HepG2 (cell line): ENCODE results near the gene PLCG2. TPM values are rescaled to one million over a fixed set of nuclear protein-coding genes. Genes with fewer than 3 reads are reported as not detected.

Experiments used
- ATF1 ChIP-seq: IDR thresholded peaks from 2 replicates; pipeline ENCODE4 v1.6.1; 2016; ENCODE audit warnings: mild to moderate bottlenecking, control low read depth
- CCAR2 ChIP-seq: fragments of 200-400 bp; formaldehyde crosslinking; optimal IDR thresholded peaks from 2 replicates; pipeline ENCODE3; 2018; ENCODE audit warnings: low read depth, mild to moderate bottlenecking, low read length, moderate library complexity
- FIP1L1 ChIP-seq: fragments of 200-400 bp; formaldehyde crosslinking; IDR thresholded peaks from 2 replicates; pipeline ENCODE4 v1.6.1; 2018; ENCODE audit warnings: low read depth, mild to moderate bottlenecking, low read length, moderate library complexity, borderline replicate concordance; ENCODE audit not compliant: insufficient read depth
- KLF13 ChIP-seq: sonication (generic); formaldehyde crosslinking; IDR thresholded peaks from 2 replicates; pipeline ENCODE4 v1.4.0; 2020; ENCODE audit warnings: mild to moderate bottlenecking, missing genetic modification reagents
- PITX1 ChIP-seq: sonication (generic); formaldehyde crosslinking; IDR thresholded peaks from 2 replicates; pipeline ENCODE4 v1.5.1; 2020; ENCODE audit warnings: mild to moderate bottlenecking, missing genetic modification reagents
- SKIL ChIP-seq: sonication (generic); formaldehyde crosslinking; IDR thresholded peaks from 2 replicates; pipeline ENCODE4 v1.8.0; 2022; ENCODE audit warnings: missing genetic modification reagents, mild to moderate bottlenecking, moderate library complexity, borderline replicate concordance
- SP1 ChIP-seq, 2 experiments: fragments of 450-650 bp in 1 of 2; sonication (generic) in 1 of 2; formaldehyde crosslinking in 1 of 2; IDR thresholded peaks; 2 replicates each; pipeline versions ENCODE4 v1.4.0 to v1.6.1; 2016 to 2020; ENCODE audit warnings: missing genetic modification reagents in 1 of 2
- TSC22D2 ChIP-seq: sonication (generic); formaldehyde crosslinking; IDR thresholded peaks from 2 replicates; pipeline ENCODE4 v1.5.1; 2020; ENCODE audit warnings: missing genetic modification reagents, mild to moderate bottlenecking, borderline replicate concordance
- ZBTB40 ChIP-seq, 2 experiments: fragments of 450-650 bp in 1 of 2; sonication (generic) in 1 of 2; formaldehyde crosslinking in 1 of 2; IDR thresholded peaks; 2 replicates each; pipeline versions ENCODE4 v1.6.1 to v1.8.0; 2016 to 2022; ENCODE audit warnings: antibody characterized with exemption in 1 of 2, mild to moderate bottlenecking in 1 of 2, missing genetic modification reagents in 1 of 2
- ZNF225 ChIP-seq: sonication (generic); formaldehyde crosslinking; IDR thresholded peaks from 2 replicates; pipeline ENCODE4 v1.4.0; 2020; ENCODE audit warnings: mild to moderate bottlenecking, missing genetic modification reagents
- ZNF446 ChIP-seq: sonication (generic); formaldehyde crosslinking; IDR thresholded peaks from 2 replicates; pipeline ENCODE4 v1.5.0; 2020; ENCODE audit warnings: mild to moderate bottlenecking, missing genetic modification reagents
- ZNF569 ChIP-seq: sonication (generic); formaldehyde crosslinking; IDR thresholded peaks from 2 replicates; pipeline ENCODE4 v1.5.0; 2020; ENCODE audit warnings: mild to moderate bottlenecking, missing genetic modification reagents, moderate library complexity, borderline replicate concordance
- polyA plus RNA-seq, 8 experiments: library from polyadenylated mRNA; depleted of rRNA in 3 of 8; stranded (reverse) in 7 of 8; unstranded in 1 of 8; fragments of >200 nt; fragmentation: Illumina TruSeq in 4 of 8; extraction: Trizol in 4 of 8; gene quantifications; 2 replicates each; pipeline versions ENCODE4 v1.2.1 to v1.2.3, GENCODE V29; 2011 to 2016; ENCODE audit warnings: low read depth in 4 of 8, missing spikeins in 1 of 8, mixed read lengths in 1 of 8; ENCODE audit not compliant: insufficient read depth in 1 of 8
- total RNA-seq, 5 experiments: library from RNA; depleted of rRNA; stranded (reverse); fragments of >200 nt; fragmentation: Illumina TruSeq; extraction: Trizol; gene quantifications; 2 replicates each; pipeline ENCODE4 v1.2.3, GENCODE V29; 2016; ENCODE audit warnings: low read depth in 1 of 5
- TF ChIP-seq, protein P1 (sequence below): sonication (generic); formaldehyde crosslinking; IDR thresholded peaks from 2 replicates; pipeline ENCODE4 v1.4.0; 2020; ENCODE audit warnings: missing genetic modification reagents, borderline replicate concordance

Gene PLCG2
- total and polyA plus RNA-seq, 2 of the 13 experiments (the other 11 are each of a cell fraction or from before 2014, with no cell fraction given) = 0.13 to 0.18 TPM

GRCh38 chr16:81767987-81768592 lies 11.0 kb upstream of the PLCG2 start (continued):
- TF ChIP-seq ZBTB40 (IDR thresholded peaks at IDR 0.05) = no peak
- no peak; the same call in 1 of the 2 replicates for TF ChIP-seq ZBTB40 (CRISPR knock-in tag; IDR thresholded peaks at IDR 0.05)
- TF ChIP-seq FIP1L1 = no peak
- TF ChIP-seq, protein P1, sequence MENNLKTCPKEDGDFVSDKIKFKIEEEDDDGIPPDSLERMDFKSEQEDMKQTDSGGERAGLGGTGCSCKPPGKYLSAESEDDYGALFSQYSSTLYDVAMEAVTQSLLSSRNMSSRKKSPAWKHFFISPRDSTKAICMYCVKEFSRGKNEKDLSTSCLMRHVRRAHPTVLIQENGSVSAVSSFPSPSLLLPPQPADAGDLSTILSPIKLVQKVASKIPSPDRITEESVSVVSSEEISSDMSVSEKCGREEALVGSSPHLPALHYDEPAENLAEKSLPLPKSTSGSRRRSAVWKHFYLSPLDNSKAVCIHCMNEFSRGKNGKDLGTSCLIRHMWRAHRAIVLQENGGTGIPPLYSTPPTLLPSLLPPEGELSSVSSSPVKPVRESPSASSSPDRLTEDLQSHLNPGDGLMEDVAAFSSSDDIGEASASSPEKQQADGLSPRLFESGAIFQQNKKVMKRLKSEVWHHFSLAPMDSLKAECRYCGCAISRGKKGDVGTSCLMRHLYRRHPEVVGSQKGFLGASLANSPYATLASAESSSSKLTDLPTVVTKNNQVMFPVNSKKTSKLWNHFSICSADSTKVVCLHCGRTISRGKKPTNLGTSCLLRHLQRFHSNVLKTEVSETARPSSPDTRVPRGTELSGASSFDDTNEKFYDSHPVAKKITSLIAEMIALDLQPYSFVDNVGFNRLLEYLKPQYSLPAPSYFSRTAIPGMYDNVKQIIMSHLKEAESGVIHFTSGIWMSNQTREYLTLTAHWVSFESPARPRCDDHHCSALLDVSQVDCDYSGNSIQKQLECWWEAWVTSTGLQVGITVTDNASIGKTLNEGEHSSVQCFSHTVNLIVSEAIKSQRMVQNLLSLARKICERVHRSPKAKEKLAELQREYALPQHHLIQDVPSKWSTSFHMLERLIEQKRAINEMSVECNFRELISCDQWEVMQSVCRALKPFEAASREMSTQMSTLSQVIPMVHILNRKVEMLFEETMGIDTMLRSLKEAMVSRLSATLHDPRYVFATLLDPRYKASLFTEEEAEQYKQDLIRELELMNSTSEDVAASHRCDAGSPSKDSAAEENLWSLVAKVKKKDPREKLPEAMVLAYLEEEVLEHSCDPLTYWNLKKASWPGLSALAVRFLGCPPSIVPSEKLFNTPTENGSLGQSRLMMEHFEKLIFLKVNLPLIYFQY = no peak
- no peak for TF ChIP-seq SP1 (IDR thresholded peaks at IDR 0.05)
- no peak for TF ChIP-seq SP1 (CRISPR knock-in tag; IDR thresholded peaks at IDR 0.05)
- no peak for TF ChIP-seq ZNF225
- no peak for TF ChIP-seq ZNF446 (CRISPR knock-in tag)
- TF ChIP-seq CCAR2 = no peak
- no peak for TF ChIP-seq KLF13
- TF ChIP-seq TSC22D2 (CRISPR knock-in tag) = peak; percentile 38; the same call in 1 of the 2 replicates
- TF ChIP-seq ZNF569 (CRISPR knock-in tag) = no peak
- TF ChIP-seq ATF1 = peak; percentile 23; the same call in 1 of the 2 replicates
- peak; percentile 81 for TF ChIP-seq PITX1 (CRISPR knock-in tag)
- peak; percentile 54; the same call in 1 of the 2 replicates for TF ChIP-seq SKIL
